Measurements from ENCODE around the gene MIF. TPM values are rescaled to one million over a fixed set of nuclear protein-coding genes. Genes with fewer than 3 reads are reported as not detected.
A peak's percentile ranks its signal among the peaks of the same experiment; 100 is the strongest.
"Not testable (repeated sequence)": the region's sequence is repeated elsewhere in the genome, so short reads cannot be mapped to it uniquely, and the experiment has no call there.

Gene MIF
- total and polyA plus RNA-seq, 2 donors (not counting 3 experiments of a cell fraction or from before 2014, with no cell fraction given), result 529 to 674 TPM

DNA sequence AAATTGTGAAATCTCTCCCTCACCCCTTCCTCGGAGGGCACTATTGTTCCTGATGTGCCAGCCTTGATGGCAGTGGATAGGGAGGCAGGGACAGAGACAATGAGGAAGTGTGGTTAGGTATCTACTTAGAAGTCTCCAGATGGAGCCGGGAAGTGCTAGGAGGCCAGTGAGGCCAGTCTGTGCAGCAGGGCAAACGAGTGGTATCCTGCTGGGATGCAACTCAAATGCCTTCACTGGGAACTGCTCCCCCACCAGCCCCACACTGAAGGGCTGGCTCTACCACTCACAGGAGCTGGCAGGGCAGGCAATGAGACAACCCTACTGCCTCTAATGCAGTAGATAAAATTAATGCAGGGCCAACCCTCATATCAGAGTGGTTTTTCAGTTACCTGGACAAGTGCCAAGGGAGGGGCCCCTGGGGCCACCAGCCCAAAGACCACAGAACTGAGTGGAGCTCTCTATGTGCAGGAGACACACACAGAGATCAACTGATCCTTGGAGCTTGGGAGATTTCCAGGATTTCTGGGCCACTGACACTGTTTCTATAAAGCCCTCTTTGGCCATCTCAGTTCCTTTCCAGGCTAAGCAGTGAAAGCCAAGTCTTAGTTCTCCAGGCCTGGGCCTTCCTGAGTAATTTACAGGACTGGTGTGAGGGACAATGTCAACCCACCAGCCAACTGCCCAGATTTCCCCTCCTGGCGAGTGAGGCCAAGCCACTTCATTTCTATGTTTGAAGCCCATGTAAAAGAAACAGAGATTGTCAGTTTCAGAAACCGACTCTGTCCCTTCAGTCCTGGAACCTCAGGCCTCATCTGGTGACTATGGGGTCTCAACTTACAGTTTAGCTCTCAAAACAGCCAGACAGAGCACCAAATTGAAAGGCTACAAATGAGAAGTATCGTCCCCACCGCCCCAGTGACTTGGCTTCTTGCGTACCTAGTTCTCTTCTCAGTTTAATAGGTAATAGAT, 4.1 kb downstream of the MIF start:
- Histone ChIP-seq H3K9ac (replicated peaks; ENCODE audit: extremely low read depth, insufficient read depth, low read length) (no peak overlapping the region), H3K27me3 (ENCODE audit: control insufficient read depth in 2 of 2, insufficient read depth in 2 of 2, low read length in 2 of 2) (no peaks in the 10 kb centered on the region), H3K27ac (ENCODE audit: insufficient read depth, low read depth, low read length) (no peak overlapping the region), H3K79me2 (ENCODE audit: control insufficient read depth, insufficient read depth, low read length) (peaks cover 20% of the 10 kb centered on the region), H3K9me1 (replicated peaks; ENCODE audit: control insufficient read depth, extremely low read depth, insufficient read depth, low read length) (no peaks in the 10 kb centered on the region), H3K4me3 (replicated peaks in 1 of 3; ENCODE audit: insufficient read depth in 1 of 3, low read depth in 1 of 3, low read length in 3 of 3) (no peak overlapping the region), H2AFZ (ENCODE audit: low read depth, low read length) (no peak overlapping the region), H3K4me1 (ENCODE audit: control insufficient read depth, extremely low read depth, insufficient read depth, low read length) (peaks cover 13% of the 10 kb centered on the region), H4K20me1 (replicated peaks; ENCODE audit: control insufficient read depth, extremely low read depth, insufficient read depth, low read length) (no peaks in the 10 kb centered on the region), H3K4me2 (ENCODE audit: insufficient read depth, low read length) (no peak overlapping the region), H3K36me3 (ENCODE audit: control insufficient read depth in 2 of 2, extremely low read depth in 1 of 2, insufficient read depth in 2 of 2, low read length in 2 of 2) (peaks cover 0 to 14% of the 10 kb centered on the region in 2 experiments), H3K9me3 (replicated peaks; ENCODE audit: control insufficient read depth, insufficient read depth, low read length) (no peaks in the 10 kb centered on the region)
- BruUV-seq (replicated peaks), result no TSS peak
- intact Hi-C loops (cut with micrococcal nuclease), result no loop called here
- ChIA-PET CTCF (interaction anchor here (0.6 kb wide), 1 partner anchor 663 kb away, joined by 3 read pairs; no protein-coding TSS in a partner anchor), POLR2A (no interaction called here)
- DNase-seq (ENCODE audit: low read depth, low spot score), result no peak
- dilution Hi-C loops (cut with MboI; ENCODE audit: extremely low pct_ligation_motif_present, low sequenced_read_pairs), result no loop called here
- TF ChIP-seq EZH2 (IDR thresholded peaks at IDR 0.05; ENCODE audit: borderline replicate concordance, low read depth, low read length, severe bottlenecking), result no peak
- peak; percentile 19 for TF ChIP-seq POLR2AphosphoS5 (IDR thresholded peaks at IDR 0.05; ENCODE audit: insufficient read depth, low read depth, low read length)
- no peak for TF ChIP-seq FOS (IDR thresholded peaks at IDR 0.05; ENCODE audit: borderline replicate concordance, insufficient read depth, low read length)
- FAIRE-seq, result no peak

DNA sequence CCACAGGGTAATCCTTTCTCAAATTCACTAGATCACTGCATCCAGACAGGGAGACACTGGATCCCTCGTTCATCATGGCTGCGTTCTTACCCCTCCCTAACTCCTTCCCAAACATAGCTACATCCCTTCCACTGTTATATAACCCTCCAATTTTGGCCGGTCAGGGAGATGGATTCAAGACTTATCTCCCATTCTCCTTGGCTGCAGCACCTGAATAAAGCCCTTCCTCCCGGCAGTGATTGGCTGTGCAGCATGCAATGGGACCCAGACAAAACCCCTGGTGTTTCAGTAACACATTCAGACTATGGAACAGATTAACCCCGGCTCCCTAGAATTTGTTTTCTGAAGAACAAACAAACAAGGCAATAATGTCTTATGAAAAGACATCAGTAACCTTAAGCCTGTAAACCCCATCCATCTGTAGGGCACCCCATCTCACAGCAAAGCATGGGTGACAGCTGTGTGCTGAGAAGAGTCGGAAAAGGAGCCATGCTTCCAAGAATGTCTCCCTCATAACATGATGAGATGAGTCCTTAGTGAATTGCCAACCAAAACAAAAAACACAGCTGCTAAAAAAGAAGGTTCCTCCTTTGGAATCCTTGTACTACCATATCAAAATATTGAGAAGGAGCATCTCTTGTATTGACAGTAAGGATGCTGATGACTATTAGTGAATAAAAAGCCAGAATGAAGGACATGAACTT, 5.0 kb downstream of the MIF start:
- intact Hi-C loops (cut with micrococcal nuclease) (no loop called here), dilution Hi-C loops (cut with MboI; ENCODE audit: extremely low pct_ligation_motif_present, low sequenced_read_pairs) (no loop called here)
- H3K36me3 ChIP-seq (ENCODE audit: control insufficient read depth in 2 of 2, extremely low read depth in 1 of 2, insufficient read depth in 2 of 2, low read length in 2 of 2), result peaks cover 0 to 14% of the 10 kb centered on the region in 2 experiments
- H3K4me1 ChIP-seq (ENCODE audit: control insufficient read depth, extremely low read depth, insufficient read depth, low read length), result peaks cover 8% of the 10 kb centered on the region
- H3K4me2 ChIP-seq (ENCODE audit: insufficient read depth, low read length), result no peak overlapping the region
- peaks cover 20% of the 10 kb centered on the region for H3K79me2 ChIP-seq (ENCODE audit: control insufficient read depth, insufficient read depth, low read length)
- H3K4me3 ChIP-seq (replicated peaks in 1 of 3; ENCODE audit: insufficient read depth in 1 of 3, low read depth in 1 of 3, low read length in 3 of 3), result no peak overlapping the region
- BruUV-seq (replicated peaks), result no TSS peak
- no peak overlapping the region for H3K9ac ChIP-seq (replicated peaks; ENCODE audit: extremely low read depth, insufficient read depth, low read length)
- no peaks in the 10 kb centered on the region for H4K20me1 ChIP-seq (replicated peaks; ENCODE audit: control insufficient read depth, extremely low read depth, insufficient read depth, low read length)
- ChIA-PET CTCF (no interaction called here), POLR2A (interaction anchor here (0.6 kb wide), 1 partner anchor 133 kb away, joined by 7 read pairs; no protein-coding TSS in a partner anchor)
- FAIRE-seq (no peak), DNase-seq (ENCODE audit: low read depth, low spot score) (no peak)
- no peak overlapping the region for H3K27ac ChIP-seq (ENCODE audit: insufficient read depth, low read depth, low read length)
- H3K27me3 ChIP-seq (ENCODE audit: control insufficient read depth in 2 of 2, insufficient read depth in 2 of 2, low read length in 2 of 2), result no peaks in the 10 kb centered on the region
- H3K9me1 ChIP-seq (replicated peaks; ENCODE audit: control insufficient read depth, extremely low read depth, insufficient read depth, low read length), result no peaks in the 10 kb centered on the region
- H3K9me3 ChIP-seq (replicated peaks; ENCODE audit: control insufficient read depth, insufficient read depth, low read length), result no peaks in the 10 kb centered on the region
- H2AFZ ChIP-seq (ENCODE audit: low read depth, low read length), result no peak overlapping the region
- TF ChIP-seq GATA2 (IDR thresholded peaks at IDR 0.05; ENCODE audit: insufficient read depth, insufficient read length, low read depth, low read length), result no peak
- TF ChIP-seq POLR2AphosphoS5 (IDR thresholded peaks at IDR 0.05; ENCODE audit: insufficient read depth, low read depth, low read length), result peak; percentile 3

DNA sequence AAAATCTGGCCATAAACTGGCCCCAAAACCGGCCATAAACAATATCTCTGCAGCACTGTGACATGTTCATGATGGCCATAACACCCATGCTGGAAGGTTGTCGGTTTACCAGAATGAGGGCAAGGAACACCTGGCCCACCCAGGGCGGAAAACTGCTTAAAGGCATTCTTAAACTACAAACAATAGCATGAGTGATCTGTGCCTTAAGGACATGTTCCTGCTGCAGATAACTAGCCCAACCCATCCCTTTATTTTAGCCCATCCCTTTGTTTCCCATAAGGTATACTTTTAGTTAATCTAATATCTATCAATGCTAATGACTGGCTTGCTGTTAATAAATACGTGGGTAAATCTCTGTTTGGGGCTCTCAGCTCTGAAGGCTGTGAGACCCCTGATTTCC, 6.0 kb downstream of the MIF start:
- H3K27me3 ChIP-seq (ENCODE audit: control insufficient read depth in 2 of 2, insufficient read depth in 2 of 2, low read length in 2 of 2); dilution Hi-C loops (cut with MboI; ENCODE audit: extremely low pct_ligation_motif_present, low sequenced_read_pairs); H3K27ac ChIP-seq (ENCODE audit: insufficient read depth, low read depth, low read length); H3K9ac ChIP-seq (replicated peaks; ENCODE audit: extremely low read depth, insufficient read depth, low read length); intact Hi-C loops (cut with micrococcal nuclease); POLR2A ChIA-PET; H2AFZ ChIP-seq (ENCODE audit: low read depth, low read length); H3K4me2 ChIP-seq (ENCODE audit: insufficient read depth, low read length); FAIRE-seq; H3K4me1 ChIP-seq (ENCODE audit: control insufficient read depth, extremely low read depth, insufficient read depth, low read length); BruUV-seq (replicated peaks); H3K9me3 ChIP-seq (replicated peaks; ENCODE audit: control insufficient read depth, insufficient read depth, low read length); CTCF ChIA-PET; DNase-seq (ENCODE audit: low read depth, low spot score); H3K9me1 ChIP-seq (replicated peaks; ENCODE audit: control insufficient read depth, extremely low read depth, insufficient read depth, low read length); H3K4me3 ChIP-seq (replicated peaks in 1 of 3; ENCODE audit: insufficient read depth in 1 of 3, low read depth in 1 of 3, low read length in 3 of 3); H4K20me1 ChIP-seq (replicated peaks; ENCODE audit: control insufficient read depth, extremely low read depth, insufficient read depth, low read length): not testable (repeated sequence)
- Histone ChIP-seq H3K79me2 (ENCODE audit: control insufficient read depth, insufficient read depth, low read length) (peaks cover 13% of the 10 kb centered on the region), H3K36me3 (ENCODE audit: control insufficient read depth in 2 of 2, extremely low read depth in 1 of 2, insufficient read depth in 2 of 2, low read length in 2 of 2) (peaks cover 0 to 14% of the 10 kb centered on the region in 2 experiments)
